Measurements from ENCODE around the gene PLPPR3.

PLPPR3 gene

GRCh38 chr19:821825-822503, at the start of gene PLPPR3:
Gene PLPPR3, minus strand, starts transcription at chr19:821955. Its CDS starts 396 bp downstream, at chr19:821559.
- TF ChIP-seq POLR2A (IDR thresholded peaks at IDR 0.05; ENCODE audit: low read length) (no peak), GATA1 (IDR thresholded peaks at IDR 0.05; ENCODE audit: low read depth, low read length) (no peak)
- no peak for DNase-seq

GRCh38 chr19:870963-871401, 49.2 kb upstream of the PLPPR3 start:
- no peak for TF ChIP-seq GATA1 (IDR thresholded peaks at IDR 0.05; ENCODE audit: low read depth, low read length)
- no peak for TF ChIP-seq POLR2A (IDR thresholded peaks at IDR 0.05; ENCODE audit: low read length)
- no peak for DNase-seq

DNA sequence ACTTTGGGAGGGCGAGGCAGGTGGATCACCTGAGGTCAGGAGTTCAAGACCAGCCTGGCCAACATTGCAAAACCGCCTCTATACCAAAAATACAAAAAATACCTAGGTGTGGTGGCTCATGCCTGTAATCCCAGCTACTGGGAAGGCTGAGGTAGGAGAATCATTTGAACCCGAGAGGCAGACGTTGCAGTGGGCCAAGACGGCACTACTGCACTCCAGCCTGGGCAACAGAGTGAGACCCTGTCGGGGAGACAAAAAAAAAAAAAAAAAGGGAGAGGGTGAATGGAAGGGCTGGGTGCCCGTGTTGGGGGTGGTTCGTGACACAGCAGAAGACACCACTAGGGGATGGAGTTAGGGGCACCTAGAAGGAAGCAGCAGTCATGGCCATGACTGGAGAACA, 48.6 kb upstream of the PLPPR3 start:
- TF ChIP-seq GATA1 (IDR thresholded peaks at IDR 0.05; ENCODE audit: low read depth, low read length) (no peak), POLR2A (IDR thresholded peaks at IDR 0.05; ENCODE audit: low read length) (no peak)
- DNase-seq: no peak

- DNase-seq: no peak
- TF ChIP-seq POLR2A (IDR thresholded peaks at IDR 0.05; ENCODE audit: low read length) (no peak), GATA1 (IDR thresholded peaks at IDR 0.05; ENCODE audit: low read depth, low read length) (no peak)
Measured at GRCh38 chr19:869245-870177, 47.8 kb upstream of the PLPPR3 start.

DNA sequence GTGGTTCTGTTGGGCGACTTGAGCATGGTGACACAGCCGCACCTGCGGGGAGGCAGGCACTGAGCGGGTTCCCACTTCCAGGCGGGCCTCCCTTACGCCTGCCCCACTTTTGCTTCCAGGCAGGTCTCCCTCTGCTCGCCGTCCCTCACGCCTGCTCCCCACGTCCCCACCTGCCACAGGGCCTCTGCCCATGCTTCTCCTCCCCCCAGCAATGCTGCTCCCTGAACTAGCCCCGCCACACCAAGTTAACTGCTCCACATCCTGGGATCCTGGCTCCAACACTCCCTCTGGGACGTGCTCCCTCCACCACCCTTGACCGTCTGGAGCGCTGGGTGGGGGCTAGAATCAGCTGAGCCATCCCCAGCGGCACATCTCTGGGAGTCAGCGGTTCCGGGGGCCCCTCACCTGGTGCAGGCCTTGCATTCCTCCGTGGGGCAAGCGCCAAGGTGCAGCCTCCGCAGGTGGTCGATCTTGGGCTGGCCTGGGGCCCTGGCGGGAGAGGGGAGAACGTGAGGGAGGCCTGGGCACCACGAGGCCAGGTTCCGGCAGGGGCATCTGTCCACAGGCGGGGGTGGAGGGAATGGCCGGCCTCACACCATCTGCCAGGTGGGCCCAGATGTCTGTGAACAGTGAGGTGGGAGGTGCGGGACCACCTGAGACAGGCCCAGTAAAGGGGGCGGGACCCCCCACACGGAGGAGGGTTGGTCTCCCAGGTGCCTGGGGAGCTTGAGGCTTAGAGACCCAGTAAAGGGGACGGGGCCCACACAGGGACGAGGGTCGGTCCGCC, 46.9 kb upstream of the PLPPR3 start:
- TF ChIP-seq GATA1 (IDR thresholded peaks at IDR 0.05; ENCODE audit: low read depth, low read length) (no peak), POLR2A (IDR thresholded peaks at IDR 0.05; ENCODE audit: low read length) (no peak)

DNA sequence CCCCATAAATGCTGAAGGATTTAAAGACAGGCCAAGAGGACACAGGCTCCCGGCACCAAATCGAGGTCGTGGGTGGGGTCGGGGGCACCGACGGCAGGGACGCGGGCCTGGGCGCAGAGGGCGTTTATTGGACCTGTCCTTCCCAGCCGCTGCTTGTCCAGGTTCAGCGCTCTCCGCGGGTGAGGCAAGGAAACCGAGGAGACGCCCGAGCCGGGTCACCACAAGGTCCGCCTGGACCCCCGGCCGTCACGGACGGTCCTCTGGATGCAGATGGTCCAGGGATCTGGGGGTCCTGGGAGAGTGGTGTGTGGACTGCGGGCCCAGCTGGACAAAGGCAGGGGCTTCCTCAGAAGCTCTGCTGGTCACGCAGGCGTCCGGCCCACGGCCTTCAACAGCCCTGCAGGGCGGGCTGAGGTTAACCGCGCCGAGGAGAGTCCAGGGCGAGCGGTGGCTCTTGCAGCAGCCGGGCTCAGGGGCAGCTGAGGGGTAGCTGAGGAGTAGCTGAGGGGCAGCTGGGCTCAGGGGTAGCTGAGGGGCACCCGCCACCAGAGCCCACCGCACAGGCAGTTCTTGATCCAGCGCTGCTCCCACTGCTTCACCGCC, 46.2 kb upstream of the PLPPR3 start:
- DNase-seq: no peak
- TF ChIP-seq POLR2A (IDR thresholded peaks at IDR 0.05; ENCODE audit: low read length) (no peak), GATA1 (IDR thresholded peaks at IDR 0.05; ENCODE audit: low read depth, low read length) (no peak)

More for the DNA sequence above, 46.9 kb upstream of the PLPPR3 start:
- no peak for DNase-seq

DNA sequence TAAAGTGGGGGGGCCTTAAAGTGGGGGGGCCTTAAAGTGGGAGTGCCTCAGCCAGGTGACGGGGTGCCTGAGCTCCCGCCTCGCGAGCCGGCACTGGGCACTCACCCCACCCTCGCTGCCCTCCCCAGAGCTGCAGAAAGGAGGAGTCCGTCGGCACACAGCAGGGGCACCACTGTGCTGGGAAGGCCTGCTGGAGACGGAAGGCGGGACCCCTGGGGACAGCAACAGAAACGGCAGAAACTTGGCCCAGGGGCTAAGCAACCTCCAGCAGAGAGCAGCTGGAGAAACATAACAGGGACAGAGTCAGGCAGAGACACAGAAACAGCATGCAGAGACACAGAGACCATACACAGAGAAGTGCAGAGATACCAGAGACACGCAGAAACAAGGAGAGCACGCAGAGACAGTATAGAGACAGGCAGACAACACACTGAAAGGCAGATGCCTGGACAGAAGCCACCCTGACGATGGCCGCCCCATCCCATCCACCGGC, 45.6 kb upstream of the PLPPR3 start:
- TF ChIP-seq GATA1 (IDR thresholded peaks at IDR 0.05; ENCODE audit: low read depth, low read length) (no peak), POLR2A (IDR thresholded peaks at IDR 0.05; ENCODE audit: low read length) (no peak)
- DNase-seq: no peak

DNA sequence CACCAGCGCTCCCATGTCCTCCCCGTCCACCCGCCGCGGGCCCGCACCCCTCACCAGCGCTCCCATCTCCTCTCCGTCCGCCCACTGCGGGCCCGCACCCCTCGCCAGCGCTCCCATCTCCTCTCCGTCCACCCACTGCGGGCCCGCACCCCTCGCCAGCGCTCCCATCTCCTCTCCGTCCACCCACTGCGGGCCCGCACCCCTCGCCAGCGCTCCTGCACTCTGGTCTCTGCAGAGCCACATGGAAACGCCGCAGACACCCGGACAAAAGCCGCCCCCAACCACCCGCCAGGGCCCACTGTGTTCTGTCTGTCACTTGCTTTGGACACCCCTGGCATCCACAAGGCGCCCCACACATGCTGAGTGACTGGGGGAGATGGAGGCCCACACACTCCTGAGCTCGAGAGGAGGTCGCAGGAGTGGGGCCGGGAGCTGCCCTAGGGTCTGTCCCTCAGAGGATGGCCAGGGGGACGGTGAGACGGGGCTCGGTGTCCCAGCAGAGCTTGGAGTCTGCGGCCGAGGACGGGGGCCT, 45.1 kb upstream of the PLPPR3 start:
- TF ChIP-seq GATA1 (IDR thresholded peaks at IDR 0.05; ENCODE audit: low read depth, low read length): no peak
- no peak for TF ChIP-seq POLR2A (IDR thresholded peaks at IDR 0.05; ENCODE audit: low read length)

DNA sequence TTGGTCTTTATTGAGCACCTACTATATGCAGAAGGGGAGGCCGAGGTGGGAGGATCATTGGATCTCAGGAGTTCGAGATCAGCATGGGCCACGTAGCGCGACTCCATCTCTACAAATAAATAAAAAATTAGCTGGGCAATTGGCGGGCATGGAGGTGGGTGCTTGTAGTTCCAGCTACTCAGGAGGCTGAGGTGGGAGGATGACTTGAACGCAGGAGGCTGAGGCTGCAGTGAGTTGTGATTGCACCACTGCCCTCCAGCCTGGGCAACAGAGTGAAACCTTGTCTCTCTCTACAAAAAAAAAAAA, 41.5 kb upstream of the PLPPR3 start:
- no peak for DNase-seq
- TF ChIP-seq GATA1 (IDR thresholded peaks at IDR 0.05; ENCODE audit: low read depth, low read length) (no peak), POLR2A (IDR thresholded peaks at IDR 0.05; ENCODE audit: low read length) (no peak)

More for the DNA sequence above, 45.1 kb upstream of the PLPPR3 start:
- no peak for DNase-seq

DNA sequence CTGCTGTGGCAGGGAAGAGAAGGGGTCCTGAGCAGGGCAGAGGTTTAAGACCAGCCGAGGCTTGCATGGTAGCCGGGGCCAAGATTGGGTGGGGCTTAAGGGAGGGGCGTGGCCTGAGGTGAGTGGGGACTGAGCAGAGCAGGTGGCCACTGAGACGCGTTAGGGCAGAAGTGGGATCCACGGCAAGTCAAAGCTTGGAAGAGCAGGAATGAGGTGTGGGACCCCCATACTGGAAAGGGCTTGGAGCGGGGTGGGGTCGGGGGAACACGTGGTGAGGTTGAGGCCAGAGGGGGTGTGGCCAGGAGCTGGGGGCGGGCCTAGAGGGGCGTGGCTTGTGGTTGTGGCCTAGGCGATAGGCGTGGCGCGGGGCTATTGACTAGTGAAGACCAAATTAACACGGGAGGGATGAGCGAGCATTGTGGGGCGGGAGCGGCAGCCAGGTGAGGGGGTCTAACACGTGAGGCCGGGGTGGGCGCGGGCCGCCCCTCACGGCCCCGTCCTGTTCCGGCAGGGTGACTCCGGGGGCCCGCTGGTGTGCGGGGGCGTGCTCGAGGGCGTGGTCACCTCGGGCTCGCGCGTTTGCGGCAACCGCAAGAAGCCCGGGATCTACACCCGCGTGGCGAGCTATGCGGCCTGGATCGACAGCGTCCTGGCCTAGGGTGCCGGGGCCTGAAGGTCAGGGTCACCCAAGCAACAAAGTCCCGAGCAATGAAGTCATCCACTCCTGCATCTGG, 41.0 kb upstream of the PLPPR3 start:
- no peak for TF ChIP-seq GATA1 (IDR thresholded peaks at IDR 0.05; ENCODE audit: low read depth, low read length)
- no peak for TF ChIP-seq POLR2A (IDR thresholded peaks at IDR 0.05; ENCODE audit: low read length)
- peak; percentile 85 to 87 for DNase-seq

- DNase-seq: peak; percentile 80 to 86
- TF ChIP-seq POLR2A (IDR thresholded peaks at IDR 0.05; ENCODE audit: low read length) (no peak), GATA1 (IDR thresholded peaks at IDR 0.05; ENCODE audit: low read depth, low read length) (no peak)
Measured at GRCh38 chr19:861756-862580, 40.2 kb upstream of the PLPPR3 start.

Measured in erythroblast (primary cell).